Mucosa of descending colon (tissue), 3 donors: ENCODE results near the gene PDCL3. TPM values are rescaled to one million over a fixed set of nuclear protein-coding genes. Genes with fewer than 3 reads are reported as not detected.
A peak's percentile ranks its signal among the peaks of the same experiment; 100 is the strongest.

Source experiments
- ATAC-seq: fragments of 200-7000 bp; cut with Tn5 transposase; one replicate; pipeline ENCODE4 v1.9.1; 2020; ENCODE audit warnings: mild to moderate bottlenecking, moderate library complexity
- DNase-seq, 3 donors: peaks; one replicate each; pipeline ENCODE4 v3.0.0-alpha.2; 2020
- H3K36me3 ChIP-seq: fragments of 200-600 bp; one replicate; pipeline ENCODE4 v1.8.0; 2021; ENCODE audit warnings: low read depth, mild to moderate bottlenecking
- H3K4me1 ChIP-seq: fragments of 200-600 bp; one replicate; pipeline ENCODE4 v1.8.0; 2021; ENCODE audit warnings: low read depth, mild to moderate bottlenecking
- H3K4me3 ChIP-seq: fragments of 200-600 bp; one replicate; pipeline ENCODE4 v1.8.0; 2021; ENCODE audit warnings: mild to moderate bottlenecking
- H3K9me3 ChIP-seq: fragments of 200-600 bp; one replicate; pipeline ENCODE4 v1.8.0; 2021; ENCODE audit warnings: mild to moderate bottlenecking
- CTCF ChIP-seq: fragments of 200-600 bp; IDR thresholded peaks from one replicate; pipeline ENCODE4 v1.8.0; 2022; ENCODE audit warnings: antibody characterized with exemption, mild to moderate bottlenecking
- intact Hi-C, 2 donors: fragments of 100-400 bp; cut with DNase I in 1 of 2; cut with micrococcal nuclease in 1 of 2; formaldehyde crosslinking; loops; one replicate each; pipeline versions ENCODE4 v1.11.0 to v1.11.1; 2022; cut with DNase I, micrococcal nuclease
- total RNA-seq, 3 donors: library from RNA; stranded (reverse); fragmentation: NEBNext Ultra II Directional in 2 of 3; extraction: Animal tissue kit (Norgen Biotek cat#: 25700) in 2 of 3; gene quantifications; one replicate each; pipeline versions ENCODE4 v1.2.1 to v1.2.4, GENCODE V29; 2021 to 2023
- donor health status: DM: no; HTN: no; CAD: no; lungs with moderate emphysema.
- donor health status: DM: no; HTN: no; CAD: no.
- donor health status: DM: no; HTN: yes; CAD: no.

Gene PDCL3
- total RNA-seq, 3 donors from 2014 or later, result 17.9 to 31.6 (median 20.1) TPM

GRCh38 chr2:100560216-100560830 is 2.5 kb upstream of the PDCL3 start:
- H3K9me3 ChIP-seq, result no peaks in the 10 kb centered on the region
- peaks cover 6% of the 10 kb centered on the region for H3K36me3 ChIP-seq
- no peak for TF ChIP-seq CTCF
- ATAC-seq (no peak), DNase-seq (no peak)
- intact Hi-C loops, result no loop called here
- no peak overlapping the region for H3K4me3 ChIP-seq
- peaks cover 5% of the 10 kb centered on the region for H3K4me1 ChIP-seq

GRCh38 chr2:100561191-100561590 is 1.6 kb upstream of the PDCL3 start:
- no peak for TF ChIP-seq CTCF
- Histone ChIP-seq H3K36me3 (peaks cover 6% of the 10 kb centered on the region), H3K9me3 (no peaks in the 10 kb centered on the region), H3K4me1 (peaks cover 5% of the 10 kb centered on the region), H3K4me3 (no peak overlapping the region)
- DNase-seq, result no peak
- ATAC-seq, result no peak
- intact Hi-C loops, result no loop called here

GRCh38 chr2:100563407-100564247 is 834 bp downstream of the PDCL3 start:
- Histone ChIP-seq H3K4me3 (peak overlapping the region; percentile 55), H3K4me1 (peaks cover 5% of the 10 kb centered on the region), H3K9me3 (no peaks in the 10 kb centered on the region), H3K36me3 (peaks cover 6% of the 10 kb centered on the region)
- no peak for TF ChIP-seq CTCF
- ATAC-seq (peak; percentile 6), DNase-seq (peak in 2 of 3 donors; percentile 8 to 52)
- intact Hi-C loops, result no loop called here

- no peaks in the 10 kb centered on the region for H3K4me1 ChIP-seq
- H3K9me3 ChIP-seq, result no peaks in the 10 kb centered on the region
- ATAC-seq (no peak), DNase-seq (no peak)
- peaks cover 3% of the 10 kb centered on the region for H3K36me3 ChIP-seq
- intact Hi-C loops, result no loop called here
- no peak for TF ChIP-seq CTCF
- no peak overlapping the region for H3K4me3 ChIP-seq
Observed at GRCh38 chr2:100568989-100569388, 6.2 kb downstream of the PDCL3 start.

GRCh38 chr2:100571668-100572067 is 8.9 kb downstream of the PDCL3 start:
- DNase-seq (no peak), ATAC-seq (peak; percentile 25)
- H3K4me3 ChIP-seq, result no peak overlapping the region
- intact Hi-C loops, result no loop called here
- H3K36me3 ChIP-seq, result peaks cover 3% of the 10 kb centered on the region
- TF ChIP-seq CTCF, result no peak
- no peaks in the 10 kb centered on the region for H3K4me1 ChIP-seq
- H3K9me3 ChIP-seq, result no peaks in the 10 kb centered on the region
